WERI-Rb-1 (cell line): Measurements from ENCODE around the gene CRYBB1.
A peak's percentile ranks its signal among the peaks of the same experiment; 100 is the strongest.

Source experiments
- DNase-seq: peaks from one replicate; pipeline ENCODE4 v3.0.0-alpha.2; 2020
- H3K27ac ChIP-seq: fragments of 250-450 bp; sonication (Bioruptor Pico); 2 replicates; pipeline ENCODE4 v1.5.1; 2020; ENCODE audit warnings: mild to moderate bottlenecking, moderate library complexity
- H3K27me3 ChIP-seq: fragments of 250-450 bp; sonication (Bioruptor Pico); 2 replicates; pipeline ENCODE4 v1.5.1; 2021; ENCODE audit warnings: mild to moderate bottlenecking, low read depth, moderate library complexity; ENCODE audit not compliant: insufficient read depth, severe bottlenecking
- H3K36me3 ChIP-seq: fragments of 250-450 bp; sonication (Bioruptor Pico); 2 replicates; pipeline ENCODE4 v1.5.1; 2020; ENCODE audit warnings: mild to moderate bottlenecking, moderate library complexity
- H3K4me3 ChIP-seq: 2 replicates; pipeline ENCODE4 v1.5.1; 2011; ENCODE audit warnings: low read depth, mild to moderate bottlenecking, control low read depth, low read length
- H3K9me3 ChIP-seq: fragments of 250-450 bp; sonication (Bioruptor Pico); 2 replicates; pipeline ENCODE4 v1.5.1; 2021; ENCODE audit warnings: mild to moderate bottlenecking, moderate library complexity; ENCODE audit not compliant: severe bottlenecking
- TF ChIP-seq, protein P1 (sequence below): IDR thresholded peaks from 2 replicates; pipeline ENCODE4 v1.5.1; 2011; ENCODE audit warnings: low read depth, mild to moderate bottlenecking, control low read depth, inconsistent platforms, low read length

CRYBB1 gene

DNA sequence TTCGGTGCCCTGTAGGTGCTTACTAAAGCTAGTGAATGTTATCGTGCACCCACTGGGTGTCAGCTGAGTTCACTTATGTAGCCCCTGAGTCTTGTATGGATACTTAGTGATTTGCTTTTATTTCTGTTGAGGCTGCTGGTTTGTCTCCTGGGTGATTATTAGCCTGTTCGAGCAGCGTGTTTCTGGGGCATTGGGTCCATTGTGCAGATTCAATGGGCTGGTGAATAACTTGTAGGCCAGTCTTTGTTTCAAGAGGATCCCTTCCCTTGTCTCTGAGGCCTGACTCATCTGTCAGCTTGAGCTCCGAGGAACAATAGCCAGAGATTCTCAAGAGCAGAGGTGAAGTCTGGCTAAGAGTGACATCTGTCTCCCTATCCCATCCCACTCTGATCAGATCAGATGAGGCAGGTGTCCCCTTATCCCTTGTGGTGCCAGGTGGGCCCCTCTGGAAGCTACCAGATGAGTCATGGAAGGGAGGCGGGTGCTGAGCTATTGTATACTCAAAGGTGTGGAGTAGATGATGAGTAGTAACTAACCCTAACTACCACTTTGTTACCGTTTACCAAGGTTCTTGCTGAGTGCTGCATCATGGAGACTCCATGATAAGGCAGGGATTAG lies 43.2 kb upstream of the CRYBB1 start:
- Histone ChIP-seq H3K36me3 (no peaks in the 10 kb centered on the region), H3K27me3 (peaks cover 15% of the 10 kb centered on the region), H3K4me3 (no peak overlapping the region), H3K9me3 (no peaks in the 10 kb centered on the region), H3K27ac (peak overlapping the region; percentile 56)
- TF ChIP-seq, protein P1, sequence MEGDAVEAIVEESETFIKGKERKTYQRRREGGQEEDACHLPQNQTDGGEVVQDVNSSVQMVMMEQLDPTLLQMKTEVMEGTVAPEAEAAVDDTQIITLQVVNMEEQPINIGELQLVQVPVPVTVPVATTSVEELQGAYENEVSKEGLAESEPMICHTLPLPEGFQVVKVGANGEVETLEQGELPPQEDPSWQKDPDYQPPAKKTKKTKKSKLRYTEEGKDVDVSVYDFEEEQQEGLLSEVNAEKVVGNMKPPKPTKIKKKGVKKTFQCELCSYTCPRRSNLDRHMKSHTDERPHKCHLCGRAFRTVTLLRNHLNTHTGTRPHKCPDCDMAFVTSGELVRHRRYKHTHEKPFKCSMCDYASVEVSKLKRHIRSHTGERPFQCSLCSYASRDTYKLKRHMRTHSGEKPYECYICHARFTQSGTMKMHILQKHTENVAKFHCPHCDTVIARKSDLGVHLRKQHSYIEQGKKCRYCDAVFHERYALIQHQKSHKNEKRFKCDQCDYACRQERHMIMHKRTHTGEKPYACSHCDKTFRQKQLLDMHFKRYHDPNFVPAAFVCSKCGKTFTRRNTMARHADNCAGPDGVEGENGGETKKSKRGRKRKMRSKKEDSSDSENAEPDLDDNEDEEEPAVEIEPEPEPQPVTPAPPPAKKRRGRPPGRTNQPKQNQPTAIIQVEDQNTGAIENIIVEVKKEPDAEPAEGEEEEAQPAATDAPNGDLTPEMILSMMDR, result no peak
- peak; percentile 50 for DNase-seq

DNA sequence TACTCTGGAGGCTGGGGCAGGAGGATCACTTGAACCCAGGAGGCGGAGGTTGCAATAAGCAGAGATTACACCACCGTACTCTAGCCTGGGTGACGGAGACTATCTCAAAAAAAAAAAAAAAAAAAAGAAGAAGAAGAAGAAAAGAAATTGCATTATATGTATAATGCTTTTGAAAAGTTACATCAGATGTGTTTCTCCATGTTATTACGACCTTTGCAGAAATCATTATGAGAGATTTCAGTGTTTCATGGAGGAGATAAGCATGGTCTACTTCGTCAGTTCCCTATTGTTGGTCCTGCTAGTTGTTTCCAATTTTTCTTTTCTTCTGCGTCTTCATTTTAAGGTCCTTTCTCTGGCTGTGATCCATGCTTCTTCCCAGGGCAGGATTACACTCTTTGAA lies 42.5 kb upstream of the CRYBB1 start:
- no peak overlapping the region for H3K4me3 ChIP-seq
- no peaks in the 10 kb centered on the region for H3K36me3 ChIP-seq
- H3K27me3 ChIP-seq, result peaks cover 15% of the 10 kb centered on the region
- TF ChIP-seq, protein P1, result no peak
- DNase-seq, result no peak
- peak overlapping the region; percentile 56 for H3K27ac ChIP-seq
- H3K9me3 ChIP-seq, result no peaks in the 10 kb centered on the region

DNA sequence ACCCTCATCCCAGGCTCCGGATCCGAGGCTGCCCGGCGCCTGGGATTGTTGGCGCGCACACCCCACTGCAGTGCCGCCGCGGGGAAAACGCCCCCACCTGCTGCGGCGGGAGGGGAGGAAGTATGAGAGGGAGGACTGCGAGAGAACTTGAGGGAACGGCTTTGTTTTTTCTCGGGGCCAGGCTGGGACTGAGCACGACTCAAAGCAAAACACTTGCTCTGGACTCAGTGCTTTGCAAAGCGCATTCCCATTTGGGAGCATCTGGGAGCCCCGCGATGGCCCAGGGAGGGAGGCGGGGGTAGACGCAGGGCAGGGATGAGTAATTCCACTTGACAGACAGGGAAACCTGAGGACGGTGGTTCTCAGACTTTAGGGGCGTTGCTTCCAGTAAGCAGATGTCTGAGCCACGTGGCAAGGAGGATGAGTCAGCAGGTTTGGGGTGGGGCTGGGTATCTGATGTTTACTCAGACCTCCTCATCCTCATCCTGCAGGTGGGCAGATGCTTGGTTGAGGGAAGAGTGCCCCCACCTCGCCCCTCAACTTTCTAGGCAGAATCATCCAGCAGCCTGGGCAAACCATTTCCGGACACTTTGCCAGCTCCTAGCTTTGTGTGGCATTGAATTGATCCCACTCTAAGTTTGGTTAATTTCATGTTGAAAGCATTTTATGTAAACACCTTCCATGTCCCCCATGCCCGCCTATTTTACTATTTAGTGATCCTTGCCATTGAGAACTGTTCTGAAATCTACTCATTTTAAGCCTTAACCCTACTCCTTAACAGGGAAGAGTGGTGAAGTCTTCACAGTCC lies 41.0 kb upstream of the CRYBB1 start:
- TF ChIP-seq, protein P1, result no peak
- H3K27me3 ChIP-seq, result peaks cover 15% of the 10 kb centered on the region
- H3K4me3 ChIP-seq, result peak overlapping the region; percentile 35
- H3K27ac ChIP-seq, result peak overlapping the region; percentile 16; the same call in 1 of the 2 replicates
- H3K36me3 ChIP-seq, result no peaks in the 10 kb centered on the region
- H3K9me3 ChIP-seq, result no peaks in the 10 kb centered on the region
- DNase-seq, result peak; percentile 91

DNA sequence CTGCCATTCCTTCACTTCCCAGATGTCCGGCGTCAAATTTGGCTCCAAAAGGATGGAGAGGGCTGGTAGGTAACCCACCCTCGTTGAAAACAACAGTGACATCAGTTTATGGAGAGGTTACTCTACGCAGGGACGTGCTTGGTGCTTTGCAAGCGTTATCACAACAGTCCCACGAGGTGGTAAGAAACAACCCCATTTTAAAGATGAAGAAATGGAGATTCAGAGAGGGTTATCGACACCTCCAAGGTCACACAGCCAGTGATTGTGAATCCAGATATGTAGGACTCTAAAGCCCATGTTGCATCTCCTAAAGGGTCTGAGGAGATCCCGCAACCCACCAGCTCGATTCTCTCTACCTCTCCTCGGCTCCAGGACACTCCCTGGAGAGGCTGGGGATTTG lies 40.3 kb upstream of the CRYBB1 start:
- DNase-seq, result no peak
- Histone ChIP-seq H3K9me3 (no peaks in the 10 kb centered on the region), H3K4me3 (peak overlapping the region; percentile 35), H3K27ac (no peak overlapping the region), H3K36me3 (no peaks in the 10 kb centered on the region), H3K27me3 (peaks cover 15% of the 10 kb centered on the region)
- TF ChIP-seq, protein P1, result no peak

DNA sequence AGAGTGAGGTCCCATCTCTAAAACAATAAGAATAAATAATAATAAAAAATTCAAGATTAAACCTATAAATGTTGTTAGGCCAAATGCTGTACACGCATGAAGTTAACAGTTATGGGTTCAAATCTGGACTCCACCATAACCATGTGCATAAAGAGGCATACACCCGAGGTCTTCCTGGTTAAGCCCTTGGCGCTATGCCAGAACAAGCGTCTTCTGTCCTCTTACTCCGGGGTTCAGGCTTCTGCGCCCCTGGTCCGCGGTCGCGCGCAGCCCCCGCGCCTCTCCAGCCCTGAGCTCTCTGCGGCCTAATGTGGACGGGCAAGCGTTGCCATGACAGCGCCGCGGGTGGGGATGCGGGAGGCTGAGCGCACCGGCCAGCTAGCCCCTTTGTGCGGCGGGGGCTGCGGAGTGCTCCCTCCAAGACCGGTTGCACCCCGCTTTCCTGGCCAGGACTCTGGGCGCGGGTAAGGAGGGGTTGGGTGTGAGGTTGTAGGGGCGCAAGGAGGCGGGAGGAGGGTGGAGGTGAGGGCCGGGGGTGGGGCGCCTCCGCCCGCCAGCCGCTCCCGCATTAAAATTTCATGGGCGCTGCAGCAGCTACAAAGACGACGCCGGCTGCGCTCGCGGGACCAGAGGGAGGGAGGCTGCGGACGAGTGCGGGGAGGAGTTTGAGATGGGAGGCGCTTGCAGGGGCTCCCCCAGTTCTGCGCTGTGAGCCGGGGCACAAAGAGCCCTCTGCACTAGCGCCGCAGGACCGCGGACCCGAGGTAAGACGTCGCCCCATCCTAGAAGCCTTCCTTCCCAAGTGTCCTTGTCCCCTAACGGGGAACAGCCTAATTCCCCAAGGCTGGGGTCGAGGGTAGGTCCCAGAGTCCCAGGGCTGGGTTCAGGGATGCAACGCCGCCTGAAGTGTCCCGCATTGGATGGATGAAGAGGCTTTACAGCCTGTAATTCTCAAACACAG lies 39.3 kb upstream of the CRYBB1 start, which contains the start of gene MIAT:
Gene MIAT, plus strand, starts transcription at position 698 of the 961 bp plus-strand sequence.
- TF ChIP-seq, protein P1, result no peak
- DNase-seq, result peak; percentile 34
- Histone ChIP-seq H3K36me3 (no peaks in the 10 kb centered on the region), H3K27me3 (peaks cover 15% of the 10 kb centered on the region), H3K4me3 (peak within 1 kb of the TSS; percentile 35), H3K27ac (no peak within 1 kb of the TSS), H3K9me3 (no peaks in the 10 kb centered on the region)
